IMR-90 (cell line): Measurements from ENCODE around the gene ACSL6. TPM values are rescaled to one million over a fixed set of nuclear protein-coding genes. Genes with fewer than 3 reads are reported as not detected.

ENCODE experiments used
- ATAC-seq: fragments of 200-7000 bp; cut with Tn5 transposase; 2 replicates; pipeline ENCODE4 v1.9.1; 2020; ENCODE audit warnings: low read depth, mild to moderate bottlenecking, moderate library complexity
- BruUV-seq: library from RNA; stranded (reverse); fragments of 400-500 nt; replicated peaks from 2 replicates; lab custom pipeline; 2021; lab: Mats Ljungman, UMichigan
- CTCF ChIA-PET: fragments of 300-600 bp; formaldehyde crosslinking; extraction: SDS; loops from one replicate; lab custom pipeline; 2021; ENCODE audit warnings: antibody characterized with exemption; lab: Yijun Ruan, JAX
- POLR2A ChIA-PET: fragments of 300-600 bp; sonication (Branson Sonifier 250); formaldehyde crosslinking; loops from one replicate; lab custom pipeline; 2022; ENCODE audit warnings: antibody characterized with exemption; ENCODE audit not compliant: unreplicated experiment; lab: Charles Lee
- DNase-seq: peaks from one replicate; pipeline ENCODE4 v3.0.0; 2013
- H2AFZ ChIP-seq: replicated peaks from 2 replicates; pipeline ENCODE3; 2013; ENCODE audit warnings: low read length, mild to moderate bottlenecking; ENCODE audit not compliant: poor library complexity
- H2AK5ac ChIP-seq: 2 replicates; pipeline ENCODE4 v1.6.1; 2013; ENCODE audit warnings: low read depth, low read length, inconsistent platforms
- H2AK9ac ChIP-seq: replicated peaks from 2 replicates; pipeline ENCODE3; 2013; ENCODE audit warnings: mild to moderate bottlenecking, low read depth, low read length, moderate library complexity; ENCODE audit not compliant: poor library complexity
- H2BK120ac ChIP-seq: 2 replicates; pipeline ENCODE4 v1.6.1; 2013; ENCODE audit warnings: low read depth, low read length, inconsistent platforms
- H2BK15ac ChIP-seq: 3 replicates; pipeline ENCODE4 v1.6.1; 2013; ENCODE audit warnings: low read depth, low read length, inconsistent platforms
- H2BK20ac ChIP-seq: 2 replicates; pipeline ENCODE4 v1.6.1; 2013; ENCODE audit warnings: low read depth, mild to moderate bottlenecking, inconsistent platforms, low read length, moderate library complexity
- H2BK5ac ChIP-seq: 2 replicates; pipeline ENCODE4 v1.6.1; 2013; ENCODE audit warnings: mild to moderate bottlenecking, low read depth, low read length, inconsistent platforms; ENCODE audit not compliant: poor library complexity, severe bottlenecking
- H3K14ac ChIP-seq: replicated peaks from 2 replicates; pipeline ENCODE4 v1.6.1; 2013; ENCODE audit warnings: low read depth, low read length, inconsistent platforms
- H3K18ac ChIP-seq: 2 replicates; pipeline ENCODE4 v1.6.1; 2013; ENCODE audit warnings: low read depth, low read length, control low read depth
- H3K23ac ChIP-seq: 2 replicates; pipeline ENCODE4 v1.6.1; 2013; ENCODE audit warnings: low read depth, low read length, inconsistent platforms
- H3K27ac ChIP-seq: 2 replicates; pipeline ENCODE4 v1.5.1; 2013; ENCODE audit warnings: mild to moderate bottlenecking, control low read depth, low read length; ENCODE audit not compliant: insufficient read depth
- H3K27me3 ChIP-seq: 2 replicates; pipeline ENCODE4 v1.6.1; 2013; ENCODE audit warnings: low read length; ENCODE audit not compliant: control insufficient read depth, insufficient read depth
- H3K36me3 ChIP-seq: 2 replicates; pipeline ENCODE4 v1.6.1; 2013; ENCODE audit warnings: low read length, mixed read lengths; ENCODE audit not compliant: control insufficient read depth, insufficient read depth
- H3K4ac ChIP-seq: 2 replicates; pipeline ENCODE4 v1.6.1; 2013; ENCODE audit warnings: low read depth, low read length, inconsistent platforms
- H3K4me1 ChIP-seq: 2 replicates; pipeline ENCODE4 v1.6.1; 2013; ENCODE audit warnings: low read length, mixed read lengths; ENCODE audit not compliant: control insufficient read depth, insufficient read depth
- H3K4me2 ChIP-seq: 2 replicates; pipeline ENCODE4 v1.6.1; 2013; ENCODE audit warnings: low read depth, mild to moderate bottlenecking, control low read depth, low read length, moderate library complexity
- H3K4me3 ChIP-seq: 2 replicates; pipeline ENCODE4 v1.5.1; 2013; ENCODE audit warnings: low read depth, mild to moderate bottlenecking, control low read depth, low read length, moderate library complexity; ENCODE audit not compliant: insufficient read depth
- H3K56ac ChIP-seq: 2 replicates; pipeline ENCODE4 v1.6.1; 2013; ENCODE audit warnings: low read length, inconsistent platforms; ENCODE audit not compliant: insufficient read depth; ENCODE audit errors: extremely low read depth
- H3K79me1 ChIP-seq, 2 experiments: 2 replicates each; pipeline ENCODE4 v1.6.1; 2013; ENCODE audit warnings: low read length in 2 of 2, inconsistent platforms in 1 of 2, low read depth in 1 of 2
- H3K9ac ChIP-seq: 2 replicates; pipeline ENCODE4 v1.6.1; 2013; ENCODE audit warnings: low read depth, low read length, control low read depth
- H3K9me1 ChIP-seq: 2 replicates; pipeline ENCODE4 v1.6.1; 2013; ENCODE audit warnings: low read length, inconsistent platforms; ENCODE audit not compliant: insufficient read depth
- H3K9me3 ChIP-seq: 2 replicates; pipeline ENCODE4 v1.6.1; 2013; ENCODE audit warnings: low read length; ENCODE audit not compliant: control insufficient read depth, insufficient read depth
- H4K20me1 ChIP-seq: 2 replicates; pipeline ENCODE4 v1.6.1; 2013; ENCODE audit warnings: low read length, inconsistent platforms; ENCODE audit not compliant: insufficient read depth
- H4K5ac ChIP-seq: 2 replicates; pipeline ENCODE4 v1.6.1; 2013; ENCODE audit warnings: mild to moderate bottlenecking, low read depth, low read length, control low read depth
- H4K8ac ChIP-seq, 2 experiments: 2 replicates each; pipeline ENCODE4 v1.6.1; 2013; ENCODE audit warnings: low read depth in 2 of 2, low read length in 2 of 2, control low read depth in 1 of 2, inconsistent platforms in 1 of 2
- H4K91ac ChIP-seq: 2 replicates; pipeline ENCODE4 v1.6.1; 2013; ENCODE audit warnings: low read depth, low read length, inconsistent platforms; ENCODE audit not compliant: insufficient read depth
- CEBPB ChIP-seq: IDR thresholded peaks from 2 replicates; pipeline ENCODE4 v1.6.1; 2012; ENCODE audit warnings: low read depth, low read length, improper control_type of control experiment
- CHD1 ChIP-seq: IDR thresholded peaks from 2 replicates; pipeline ENCODE4 v1.6.1; 2012; ENCODE audit warnings: low read depth, low read length, improper control_type of control experiment
- CTCF ChIP-seq: conservative IDR thresholded peaks from 2 replicates; pipeline ENCODE4 v1.5.1; 2012; ENCODE audit warnings: mild to moderate bottlenecking, low read depth, low read length, improper control_type of control experiment
- ELK1 ChIP-seq: fragments of 150-350 bp; IDR thresholded peaks from 2 replicates; pipeline ENCODE4 v1.6.1; 2016; ENCODE audit warnings: low read depth, mild to moderate bottlenecking, low read length, moderate library complexity, borderline replicate concordance
- MAZ ChIP-seq: IDR thresholded peaks from 2 replicates; pipeline ENCODE4 v1.6.1; 2012; ENCODE audit warnings: low read depth, mild to moderate bottlenecking, low read length, improper control_type of control experiment, moderate library complexity, borderline replicate concordance
- NFE2L2 ChIP-seq: fragments of 150-350 bp; IDR thresholded peaks from 2 replicates; pipeline ENCODE4 v1.6.1; 2016; ENCODE audit warnings: low read depth, mild to moderate bottlenecking, low read length
- RAD21 ChIP-seq: IDR thresholded peaks from 2 replicates; pipeline ENCODE4 v1.6.1; 2012; ENCODE audit warnings: low read length, improper control_type of control experiment
- RCOR1 ChIP-seq: IDR thresholded peaks from 2 replicates; pipeline ENCODE4 v1.6.1; 2012; ENCODE audit warnings: mild to moderate bottlenecking, low read length, improper control_type of control experiment; ENCODE audit not compliant: insufficient replicate concordance
- RFX5 ChIP-seq: IDR thresholded peaks from 2 replicates; pipeline ENCODE4 v1.8.0; 2012; ENCODE audit warnings: low read depth, mild to moderate bottlenecking, low read length, moderate library complexity
- USF2 ChIP-seq: fragments of 150-350 bp; IDR thresholded peaks from 2 replicates; pipeline ENCODE4 v1.6.1; 2017; ENCODE audit warnings: mild to moderate bottlenecking, antibody characterized with exemption, low read length, low read depth
- WGBS, 2 experiments: methylation state at CpG; one replicate each; pipeline versions ENCODE4 v1.1.5 to v1.1.7; 2013; ENCODE audit warnings: missing lambda C conversion rate in 2 of 2; ENCODE audit not compliant: insufficient read length in 1 of 2; ENCODE audit errors: extremely low coverage in 2 of 2; 5-methylcytosine and 5-hydroxymethylcytosine counted together
- dilution Hi-C: fragments of 300-500 bp; cut with HindIII; formaldehyde crosslinking; loops from one replicate; pipeline ENCODE4 v1.14.3; 2018; ENCODE audit warnings: low sequenced_read_pairs; ENCODE audit not compliant: unreplicated experiment
- in situ Hi-C: fragments of 300-500 bp; cut with MboI; formaldehyde crosslinking; loops from 3 replicates; pipeline ENCODE4 v1.14.3; 2019; ENCODE audit warnings: low sequenced_read_pairs, inconsistent platforms, mixed read lengths
- intact Hi-C: fragments of 100-400 bp; cut with micrococcal nuclease; formaldehyde crosslinking; loops from 2 replicates; pipeline ENCODE4 v1.10.0; 2022
- polyA plus RNA-seq, 3 experiments: library from polyadenylated mRNA; depleted of rRNA; stranded (reverse); fragments of >200 nt; gene quantifications; 2 replicates each; pipeline ENCODE4 v1.2.3, GENCODE V29; 2012; ENCODE audit warnings: low replicate concordance in 1 of 3
- total RNA-seq: library from RNA; depleted of rRNA; stranded (reverse); fragments of >200 nt; gene quantifications from 2 replicates; pipeline ENCODE4 v1.2.3, GENCODE V29; 2012

Gene ACSL6
- total and polyA plus RNA-seq, 2 of the 4 experiments (the other 2 are of a cell fraction) = not detected

DNA sequence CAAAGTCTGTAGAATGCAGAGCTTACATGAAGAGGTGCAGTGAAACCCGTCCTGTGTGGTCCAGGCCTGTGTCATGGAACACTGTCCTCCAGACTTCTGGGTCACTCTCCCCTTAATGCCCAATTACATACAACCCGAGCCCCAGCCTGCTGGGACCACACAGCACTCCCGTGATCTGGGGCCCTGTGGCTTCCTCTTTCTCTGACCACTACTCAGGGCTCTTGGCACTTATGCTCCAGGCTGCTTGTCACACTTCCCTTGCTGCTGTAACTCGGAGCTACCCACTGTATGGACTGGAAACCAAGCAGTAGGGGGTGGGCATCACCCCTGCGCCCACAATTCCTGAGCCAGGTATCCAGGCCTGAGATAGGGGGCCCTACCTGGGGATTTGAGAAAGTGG, 38.7 kb upstream of the ACSL6 start:
- H4K91ac ChIP-seq = no peak overlapping the region
- ChIA-PET POLR2A (no interaction called here), CTCF (interaction anchor here (1.0 kb wide), 1 partner anchor 13 kb away, joined by 3 read pairs; no protein-coding TSS in a partner anchor)
- H2AK9ac ChIP-seq = no peak overlapping the region
- no peak overlapping the region for H3K14ac ChIP-seq
- no peak overlapping the region for H2BK120ac ChIP-seq
- H3K79me1 ChIP-seq = no peaks in the 10 kb centered on the region
- no TSS peak for BruUV-seq
- H3K9me3 ChIP-seq = no peaks in the 10 kb centered on the region
- no peak overlapping the region for H2BK15ac ChIP-seq
- no peak overlapping the region for H3K9ac ChIP-seq
- no peak overlapping the region for H2BK20ac ChIP-seq
- no peak overlapping the region for H3K4me2 ChIP-seq
- intact Hi-C loops = no loop called here
- H3K9me1 ChIP-seq = no peaks in the 10 kb centered on the region
- no peak overlapping the region for H4K8ac ChIP-seq
- DNase-seq (no peak), ATAC-seq (no peak)
- no peak overlapping the region for H3K4ac ChIP-seq
- TF ChIP-seq CEBPB = no peak
- TF ChIP-seq RCOR1 = no peak
- TF ChIP-seq USF2 = no peak
- no peak for TF ChIP-seq CTCF
- TF ChIP-seq RFX5 = no peak
- no peak for TF ChIP-seq ELK1
- no peak for TF ChIP-seq CHD1
- no peak for TF ChIP-seq MAZ
- TF ChIP-seq NFE2L2 = no peak
- TF ChIP-seq RAD21 = no peak
- in situ Hi-C loops = no loop called here
- no peak overlapping the region for H3K27ac ChIP-seq
- WGBS, 2 experiments = 58% methylated on average over 2 of the region's 5 CpGs; no CpG with 5 or more reads in 1 of the 2 experiments
- H3K18ac ChIP-seq = no peak overlapping the region
- no peak overlapping the region for H2BK5ac ChIP-seq
- dilution Hi-C loops = no loop called here
- no peak overlapping the region for H3K4me3 ChIP-seq
- H3K36me3 ChIP-seq = no peaks in the 10 kb centered on the region
- no peaks in the 10 kb centered on the region for H4K20me1 ChIP-seq
- H3K27me3 ChIP-seq = peaks cover 41% of the 10 kb centered on the region
- H2AFZ ChIP-seq = no peak overlapping the region
- H3K4me1 ChIP-seq = no peaks in the 10 kb centered on the region
- no peak overlapping the region for H2AK5ac ChIP-seq
- no peak overlapping the region for H4K5ac ChIP-seq
- H3K23ac ChIP-seq = no peak overlapping the region
- H3K56ac ChIP-seq = no peak overlapping the region
